ENCODE data around the gene DCHS1.

DNA sequence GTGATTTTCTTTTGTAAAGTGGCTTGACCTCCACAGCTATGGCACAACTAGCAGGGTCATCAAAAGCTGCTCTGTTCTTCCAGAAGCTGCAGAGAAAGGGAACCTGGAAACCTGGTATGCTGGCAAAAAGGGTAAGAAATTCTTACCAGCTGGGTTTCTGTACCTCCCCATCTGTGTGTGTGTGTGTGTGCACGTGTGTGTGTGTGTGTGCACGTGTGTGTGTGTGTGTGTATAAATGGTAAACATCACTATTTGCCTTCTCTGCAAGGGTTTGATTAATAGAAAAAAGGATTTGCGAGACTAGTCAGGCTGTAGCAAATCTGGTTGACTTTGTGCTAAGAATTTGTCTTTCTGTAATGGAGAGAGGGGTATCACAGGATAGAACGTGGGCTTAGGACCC lies 32.3 kb upstream of the DCHS1 start:
- TF ChIP-seq, protein P1, sequence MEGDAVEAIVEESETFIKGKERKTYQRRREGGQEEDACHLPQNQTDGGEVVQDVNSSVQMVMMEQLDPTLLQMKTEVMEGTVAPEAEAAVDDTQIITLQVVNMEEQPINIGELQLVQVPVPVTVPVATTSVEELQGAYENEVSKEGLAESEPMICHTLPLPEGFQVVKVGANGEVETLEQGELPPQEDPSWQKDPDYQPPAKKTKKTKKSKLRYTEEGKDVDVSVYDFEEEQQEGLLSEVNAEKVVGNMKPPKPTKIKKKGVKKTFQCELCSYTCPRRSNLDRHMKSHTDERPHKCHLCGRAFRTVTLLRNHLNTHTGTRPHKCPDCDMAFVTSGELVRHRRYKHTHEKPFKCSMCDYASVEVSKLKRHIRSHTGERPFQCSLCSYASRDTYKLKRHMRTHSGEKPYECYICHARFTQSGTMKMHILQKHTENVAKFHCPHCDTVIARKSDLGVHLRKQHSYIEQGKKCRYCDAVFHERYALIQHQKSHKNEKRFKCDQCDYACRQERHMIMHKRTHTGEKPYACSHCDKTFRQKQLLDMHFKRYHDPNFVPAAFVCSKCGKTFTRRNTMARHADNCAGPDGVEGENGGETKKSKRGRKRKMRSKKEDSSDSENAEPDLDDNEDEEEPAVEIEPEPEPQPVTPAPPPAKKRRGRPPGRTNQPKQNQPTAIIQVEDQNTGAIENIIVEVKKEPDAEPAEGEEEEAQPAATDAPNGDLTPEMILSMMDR (IDR thresholded peaks at IDR 0.05) = no peak
- TF ChIP-seq EP300 (IDR thresholded peaks at IDR 0.05) (no peak), POLR2AphosphoS5 (IDR thresholded peaks at IDR 0.05) (no peak), POLR2A (IDR thresholded peaks at IDR 0.05) (no peak)
